K562 (cell line): ENCODE data around the gene ADD1. TPM values are rescaled to one million over a fixed set of nuclear protein-coding genes. Genes with fewer than 3 reads are reported as not detected.

Experiments
- ATAC-seq: fragments of 200-7000 bp; cut with Tn5 transposase; 3 replicates; pipeline ENCODE4 v1.9.1; 2020; ENCODE audit warnings: moderate library complexity
- BruUV-seq: library from RNA; stranded (reverse); fragments of 400-500 nt; replicated peaks from 2 replicates; lab custom pipeline; 2021; lab: Mats Ljungman, UMichigan
- CTCF ChIA-PET: fragments of 300-600 bp; formaldehyde crosslinking; extraction: SDS; loops from one replicate; lab custom pipeline; 2021; ENCODE audit warnings: low intra/inter-chr PET ratio; lab: Yijun Ruan, JAX
- POLR2A ChIA-PET: fragments of 300-600, 350-650 bp; sonication (Branson Sonifier 250); formaldehyde crosslinking; extraction: SDS; loops from one replicate; lab custom pipeline; 2021; ENCODE audit warnings: antibody characterized with exemption, inconsistent platforms; lab: Yijun Ruan, JAX
- DNase-seq, 4 experiments: peaks; one replicate each; pipeline versions ENCODE4 v3.0.0 to v3.0.0-alpha.2; 2011 to 2018; ENCODE audit warnings: low spot score in 3 of 4, mixed read lengths in 3 of 4; ENCODE audit errors: extremely low read depth in 1 of 4
- FAIRE-seq: peaks from 2 replicates; lab custom pipeline; 2011; peaks lifted over from hg19 to GRCh38; lab: Jason Lieb, UNC
- H2AFZ ChIP-seq: 2 replicates; pipeline ENCODE4 v1.6.0; 2011; ENCODE audit warnings: low read depth, low read length, control low read depth, inconsistent platforms
- H3K27ac ChIP-seq: fragments of 200-600 bp; 3 replicates; pipeline ENCODE4 v1.8.0; 2011; ENCODE audit warnings: low read depth, mild to moderate bottlenecking, control low read depth, inconsistent platforms, low read length, moderate library complexity, mixed read lengths; ENCODE audit errors: extremely low read depth
- H3K27me3 ChIP-seq, 2 experiments: fragments of 300-600 bp in 1 of 2; 2 replicates in 1 of 2; 3 replicates in 1 of 2; pipeline versions ENCODE4 v1.6.0 to v1.8.0; 2011; ENCODE audit warnings: inconsistent platforms in 2 of 2, low read length in 2 of 2, mild to moderate bottlenecking in 1 of 2, mixed read lengths in 1 of 2, moderate library complexity in 1 of 2; ENCODE audit not compliant: control insufficient read depth in 2 of 2, insufficient read depth in 2 of 2
- H3K36me3 ChIP-seq: fragments of 300-600 bp; 3 replicates; pipeline ENCODE4 v1.8.0; 2011; ENCODE audit warnings: mild to moderate bottlenecking, low read length, inconsistent platforms; ENCODE audit not compliant: control insufficient read depth, insufficient read depth
- H3K4me1 ChIP-seq, 2 experiments: fragments of 200-600 bp in 1 of 2; replicated peaks in 1 of 2; 2 replicates in 1 of 2; 3 replicates in 1 of 2; pipeline versions ENCODE4 v1.5.1 to v1.8.0; 2011; ENCODE audit warnings: inconsistent platforms in 2 of 2, low read length in 2 of 2, mild to moderate bottlenecking in 1 of 2, mixed read lengths in 1 of 2, moderate library complexity in 1 of 2; ENCODE audit not compliant: control insufficient read depth in 2 of 2, insufficient read depth in 2 of 2
- H3K4me2 ChIP-seq: 2 replicates; pipeline ENCODE4 v1.6.1; 2011; ENCODE audit warnings: low read length, control low read depth, inconsistent platforms, mixed read lengths; ENCODE audit not compliant: insufficient read depth
- H3K4me3 ChIP-seq: fragments of 200-600 bp; sonication (generic), shearing (Covaris generic); 2 replicates; pipeline ENCODE4 v1.5.1; 2016; ENCODE audit warnings: control low read depth, inconsistent platforms
- H3K79me2 ChIP-seq: fragments of 200-600 bp; 3 replicates; pipeline ENCODE4 v1.8.0; 2011; ENCODE audit warnings: low read length, inconsistent platforms; ENCODE audit not compliant: control insufficient read depth, insufficient read depth
- H3K9ac ChIP-seq, 2 experiments: 2 replicates each; pipeline versions ENCODE4 v1.6.0 to v1.6.1; 2011; ENCODE audit warnings: low read depth in 2 of 2, low read length in 2 of 2, control low read depth in 1 of 2, inconsistent platforms in 1 of 2, mild to moderate bottlenecking in 1 of 2, mixed read lengths in 1 of 2; ENCODE audit not compliant: insufficient read depth in 1 of 2
- H3K9me1 ChIP-seq: one replicate; pipeline ENCODE4 v1.6.0; 2011; ENCODE audit warnings: inconsistent platforms, mild to moderate bottlenecking, low read length, moderate library complexity; ENCODE audit not compliant: control insufficient read depth, insufficient read depth
- H3K9me3 ChIP-seq: replicated peaks from 2 replicates; pipeline ENCODE4 v1.5.1; 2011; ENCODE audit warnings: low read depth, low read length, inconsistent platforms; ENCODE audit not compliant: control insufficient read depth, insufficient read depth
- H4K20me1 ChIP-seq: replicated peaks from 2 replicates; pipeline ENCODE4 v1.6.1; 2011; ENCODE audit warnings: low read length, inconsistent platforms, mixed read lengths; ENCODE audit not compliant: control insufficient read depth, insufficient read depth
- HNRNPLL ChIP-seq: fragments of 200-400 bp; formaldehyde crosslinking; IDR thresholded peaks from 2 replicates; pipeline ENCODE4 v1.6.1; 2017; ENCODE audit warnings: low read length, low read depth, mild to moderate bottlenecking; ENCODE audit not compliant: poor library complexity, severe bottlenecking
- IFI16 ChIP-seq: fragments of 250-450 bp; sonication (Bioruptor Pico); IDR thresholded peaks from 2 replicates; pipeline ENCODE4 v2.1.2; 2022; ENCODE audit warnings: mild to moderate bottlenecking, inconsistent platforms
- ILK ChIP-seq: fragments of 450-650 bp; IDR thresholded peaks from 2 replicates; pipeline ENCODE4 v1.6.1; 2016; ENCODE audit warnings: missing genetic modification characterization, low read depth, mild to moderate bottlenecking, missing compliant biosample characterization, moderate library complexity, borderline replicate concordance
- KAT7 ChIP-seq: sonication (generic); formaldehyde crosslinking; IDR thresholded peaks from 2 replicates; pipeline ENCODE4 v1.8.0; 2022; ENCODE audit warnings: missing genetic modification reagents, mild to moderate bottlenecking, borderline replicate concordance
- MCM7 ChIP-seq, 2 experiments: fragments of 450-650 bp; IDR thresholded peaks; 2 replicates each; pipeline ENCODE4 v1.6.1; 2016 to 2018
- MIER1 ChIP-seq: fragments of 450-650 bp; IDR thresholded peaks from 2 replicates; pipeline ENCODE4 v1.6.1; 2016; ENCODE audit warnings: antibody characterized with exemption, mild to moderate bottlenecking, low read depth
- NCOA1 ChIP-seq: fragments of 450-650 bp; IDR thresholded peaks from 2 replicates; pipeline ENCODE4 v1.6.1; 2016; ENCODE audit warnings: low read depth
- PHF8 ChIP-seq: fragments of 200-600 bp; sonication (generic); IDR thresholded peaks from 2 replicates; pipeline ENCODE4 v1.6.1; 2012; ENCODE audit warnings: mixed run types, mild to moderate bottlenecking, inconsistent platforms, low read length, moderate library complexity, borderline replicate concordance
- STAG1 ChIP-seq: sonication (generic); formaldehyde crosslinking; IDR thresholded peaks from 2 replicates; pipeline ENCODE4 v1.5.0; 2020; ENCODE audit warnings: missing genetic modification reagents, borderline replicate concordance
- TAF15 ChIP-seq: fragments of 200-400 bp; formaldehyde crosslinking; IDR thresholded peaks from 2 replicates; pipeline ENCODE4 v1.6.1; 2017; ENCODE audit warnings: mild to moderate bottlenecking, low read depth, low read length, moderate library complexity
- TFAP4 ChIP-seq: sonication (generic); formaldehyde crosslinking; IDR thresholded peaks from 2 replicates; pipeline ENCODE4 v1.8.0; 2022; ENCODE audit warnings: missing genetic modification reagents, mild to moderate bottlenecking, moderate library complexity, borderline replicate concordance
- ZBTB11 ChIP-seq, 3 experiments: fragments of 200-800 bp in 1 of 3; fragments of 250-450 bp in 1 of 3; fragments of 450-650 bp in 1 of 3; sonication (Bioruptor Pico) in 1 of 3; sonication (Bioruptor generic) in 1 of 3; formaldehyde crosslinking in 1 of 3; IDR thresholded peaks; 2 replicates each; pipeline versions ENCODE4 v1.6.1 to v1.8.0; 2016 to 2022; ENCODE audit warnings: mild to moderate bottlenecking in 2 of 3, missing genetic modification characterization in 2 of 3, missing compliant biosample characterization in 1 of 3, moderate library complexity in 1 of 3
- ZFPM2 ChIP-seq: fragments of 250-450 bp; sonication (Bioruptor Pico); IDR thresholded peaks from 2 replicates; pipeline ENCODE4 v1.5.1; 2022; ENCODE audit warnings: mild to moderate bottlenecking
- ZNF232 ChIP-seq: sonication (generic); formaldehyde crosslinking; IDR thresholded peaks from 2 replicates; pipeline ENCODE4 v1.8.0; 2022; ENCODE audit warnings: mild to moderate bottlenecking, missing genetic modification reagents
- ZNF3 ChIP-seq: fragments of 250-450 bp; sonication (Bioruptor Pico); IDR thresholded peaks from 2 replicates; pipeline ENCODE4 v1.5.0; 2021; ENCODE audit warnings: mild to moderate bottlenecking, moderate library complexity
- ZNF77 ChIP-seq: fragments of 250-450 bp; sonication (Bioruptor Pico); IDR thresholded peaks from 2 replicates; pipeline ENCODE4 v1.5.0; 2020
- WGBS: fragments of 100-300 bp; shearing (Covaris generic); methylation state at CpG from one replicate; pipeline ENCODE4 v1.1.6; 2016; ENCODE audit warnings: low coverage, mixed read lengths; ENCODE audit not compliant: insufficient coverage; ENCODE audit errors: missing lambda C conversion rate; 5-methylcytosine and 5-hydroxymethylcytosine counted together
- in situ Hi-C: fragments of 300-500 bp; cut with MboI; formaldehyde crosslinking; loops from 4 replicates; pipeline ENCODE4 v1.15.0; 2018; ENCODE audit warnings: inconsistent platforms, mixed read lengths
- intact Hi-C: fragments of 100-400 bp; cut with micrococcal nuclease; formaldehyde crosslinking; loops from 2 replicates; pipeline ENCODE4 v1.14.2; 2022
- polyA plus RNA-seq, 8 experiments: library from polyadenylated mRNA; depleted of rRNA in 4 of 8; stranded (reverse) in 5 of 8; unstranded in 3 of 8; fragments of >200 nt; fragmentation: Nextera tagmentation in 2 of 8; fragmentation: Illumina TruSeq in 1 of 8; extraction: Ambion mirVana in 2 of 8; extraction: Trizol in 1 of 8; gene quantifications; 2 replicates each; pipeline versions ENCODE4 v1.2.1 to v1.2.3, GENCODE V29; 2011 to 2014; ENCODE audit warnings: inconsistent platforms in 1 of 8, missing spikeins in 1 of 8
- total RNA-seq, 7 experiments: library from RNA; depleted of rRNA in 6 of 7; stranded (reverse); fragments of >200 nt in 6 of 7; fragmentation: Illumina TruSeq in 2 of 7; extraction: Trizol in 2 of 7; gene quantifications; 2 replicates each; pipeline versions ENCODE4 v1.2.1 to v1.2.3, GENCODE V29; 2011 to 2021; ENCODE audit warnings: low replicate concordance in 1 of 7

ADD1 gene
- total and polyA plus RNA-seq, 9 of the 15 experiments (the other 6 are each of a cell fraction or from before 2014, with no cell fraction given): 17.5 to 153 (median 74.0) TPM

GRCh38 chr4:2934813-2935761, 91.4 kb downstream of the ADD1 start:
- Histone ChIP-seq H3K9ac (peak overlapping the region; percentile 77 to 99), H3K27ac (peak overlapping the region; percentile 68), H3K36me3 (peaks cover 62% of the 10 kb centered on the region), H3K9me3 (no peaks in the 10 kb centered on the region), H2AFZ (peak overlapping the region; percentile 72), H3K4me2 (peak overlapping the region; percentile 86), H3K27me3 (no peaks in the 10 kb centered on the region), H4K20me1 (peaks cover 17% of the 10 kb centered on the region; the same call in 1 of the 2 replicates), H3K9me1 (no peaks in the 10 kb centered on the region), H3K79me2 (peaks cover 28% of the 10 kb centered on the region; the same call in 2 of the 3 replicates), H3K4me3 (peak overlapping the region; percentile 84), H3K4me1 (peaks cover 17 to 70% of the 10 kb centered on the region in 2 experiments; a peak in 4 of 5 replicates)
- ChIA-PET POLR2A (interaction anchor here (0.6 to 2.7 kb wide), 12 partner anchors 9 to 396 kb away, joined by 3 to 30 read pairs (median 3); partner anchors contain the start of genes GRK4 and NOP14), CTCF (no interaction called here)
- ATAC-seq (peak; percentile 85), FAIRE-seq (peak; percentile 89), DNase-seq (peak in 2 of 4 experiments; percentile 93 to 96)
- WGBS: under 1% methylated on average over 46 of the region's 70 CpGs
- in situ Hi-C loops (no loop called here), intact Hi-C loops (no loop called here)
- BruUV-seq: no TSS peak
- TF ChIP-seq STAG1 (CRISPR knock-in tag): 0 out of 2 replicates have a peak, but pooled peaks have one; percentile 44
- peak in 1 of 3 experiments; percentile 63; a peak in 1 of 6 replicates for TF ChIP-seq ZBTB11 (CRISPR knock-in tag; IDR thresholded peaks at IDR 0.05)
- TF ChIP-seq MIER1: no peak
- no peak for TF ChIP-seq ZNF232 (CRISPR knock-in tag)
- TF ChIP-seq TAF15: no peak
- no peak for TF ChIP-seq MCM7 (IDR thresholded peaks at IDR 0.05)
- TF ChIP-seq TFAP4 (CRISPR knock-in tag): peak; percentile 49; the same call in 1 of the 2 replicates
- no peak for TF ChIP-seq KAT7 (CRISPR knock-in tag)
- TF ChIP-seq HNRNPLL: no peak
- TF ChIP-seq ZNF3 (CRISPR knock-in tag): no peak
- no peak for TF ChIP-seq ILK (tag)
- TF ChIP-seq PHF8: peak; percentile 92; the same call in 1 of the 2 replicates
- TF ChIP-seq ZFPM2 (CRISPR knock-in tag): no peak
- TF ChIP-seq ZNF77: no peak
- no peak for TF ChIP-seq IFI16
- no peak for TF ChIP-seq NCOA1
